Measurements from ENCODE around the gene TRIM36. TPM values are rescaled to one million over a fixed set of nuclear protein-coding genes. Genes with fewer than 3 reads are reported as not detected.

Gene TRIM36
- total RNA-seq, 1 donor from 2014 or later, result 1.3 TPM

- peaks cover 18% of the 10 kb centered on the region for H3K9me3 Mint-ChIP-seq
- no peak for DNase-seq (ENCODE audit: low spot score in 2 of 2, unreplicated experiment in 2 of 2)
- H3K4me1 Mint-ChIP-seq, result peaks cover 4% of the 10 kb centered on the region
- peaks cover 55% of the 10 kb centered on the region for H3K27me3 Mint-ChIP-seq (ENCODE audit: low read depth)
- H3K4me3 Mint-ChIP-seq, result no peak overlapping the region
- no peak for TF ChIP-seq CTCF (IDR thresholded peaks at IDR 0.05; ENCODE audit: unreplicated experiment)
- H3K27ac Mint-ChIP-seq, result no peak overlapping the region
- peaks cover 5% of the 10 kb centered on the region for H3K36me3 Mint-ChIP-seq
Observed at GRCh38 chr5:115165790-115166189, 3.9 kb downstream of the TRIM36 start.

DNA sequence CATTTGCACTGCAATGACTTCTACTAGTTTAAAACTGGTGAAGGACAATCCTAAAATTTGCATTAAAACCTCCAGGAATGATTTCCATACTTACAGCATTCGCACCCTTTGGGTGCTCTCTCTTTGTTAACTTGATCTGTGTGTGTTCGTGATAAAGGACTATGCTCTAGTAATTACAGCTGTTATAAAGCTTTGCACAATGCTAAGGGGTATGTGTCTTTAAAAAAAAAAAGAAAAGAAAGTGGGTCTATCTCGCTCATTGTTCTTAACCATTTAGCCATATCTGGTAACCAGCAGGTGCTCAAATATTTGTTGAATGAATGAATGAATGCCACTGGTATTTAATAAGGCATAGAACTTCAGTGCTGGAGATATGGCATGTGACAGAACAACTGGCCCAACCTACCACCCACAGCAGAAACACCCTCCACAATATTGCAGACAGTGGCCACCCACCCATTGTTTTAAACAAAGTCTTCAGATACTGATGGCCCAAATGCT, 8.7 kb downstream of the TRIM36 start:
- Mint-ChIP-seq H3K36me3 (no peaks in the 10 kb centered on the region), H3K9me3 (peaks cover 22% of the 10 kb centered on the region), H3K4me1 (no peaks in the 10 kb centered on the region), H3K27ac (no peak overlapping the region), H3K27me3 (ENCODE audit: low read depth) (peaks cover 35% of the 10 kb centered on the region), H3K4me3 (no peak overlapping the region)
- DNase-seq (ENCODE audit: low spot score in 2 of 2, unreplicated experiment in 2 of 2), result no peak
- no peak for TF ChIP-seq CTCF (IDR thresholded peaks at IDR 0.05; ENCODE audit: unreplicated experiment)

DNA sequence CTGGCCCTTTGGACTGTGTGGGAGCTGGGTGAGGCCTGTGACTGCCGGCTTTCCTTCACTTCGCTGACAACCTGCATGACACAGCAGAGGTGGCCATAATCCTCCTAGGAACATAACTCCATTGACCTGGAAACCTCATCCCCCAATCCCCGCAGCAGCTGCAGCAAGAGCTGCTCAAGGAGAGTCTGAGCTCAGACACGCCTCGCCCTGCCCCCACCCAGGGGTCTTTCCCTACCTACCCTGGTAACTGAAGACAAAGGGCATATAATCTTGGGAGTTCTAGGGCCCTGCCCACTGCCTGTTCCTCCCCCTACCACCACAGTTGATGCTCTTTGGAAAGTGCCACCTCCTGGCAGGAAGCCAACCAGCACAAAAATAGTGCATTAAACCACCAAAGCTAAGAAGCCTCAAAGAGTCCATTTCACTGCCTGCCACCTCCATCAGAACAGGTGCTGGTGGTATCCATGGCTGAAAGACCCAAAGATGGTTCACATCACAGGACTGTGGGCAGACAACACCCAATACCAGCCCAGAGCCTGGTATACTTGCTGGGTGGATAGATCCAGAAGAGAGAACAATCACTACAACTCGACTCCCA, 18.4 kb downstream of the TRIM36 start:
- Mint-ChIP-seq H3K4me1 (no peaks in the 10 kb centered on the region), H3K36me3 (peaks cover 5% of the 10 kb centered on the region), H3K27me3 (ENCODE audit: low read depth) (no peaks in the 10 kb centered on the region), H3K4me3 (no peak overlapping the region), H3K27ac (no peak overlapping the region), H3K9me3 (peaks cover 34% of the 10 kb centered on the region)
- DNase-seq (ENCODE audit: low spot score in 2 of 2, unreplicated experiment in 2 of 2), result no peak
- no peak for TF ChIP-seq CTCF (IDR thresholded peaks at IDR 0.05; ENCODE audit: unreplicated experiment)

DNA sequence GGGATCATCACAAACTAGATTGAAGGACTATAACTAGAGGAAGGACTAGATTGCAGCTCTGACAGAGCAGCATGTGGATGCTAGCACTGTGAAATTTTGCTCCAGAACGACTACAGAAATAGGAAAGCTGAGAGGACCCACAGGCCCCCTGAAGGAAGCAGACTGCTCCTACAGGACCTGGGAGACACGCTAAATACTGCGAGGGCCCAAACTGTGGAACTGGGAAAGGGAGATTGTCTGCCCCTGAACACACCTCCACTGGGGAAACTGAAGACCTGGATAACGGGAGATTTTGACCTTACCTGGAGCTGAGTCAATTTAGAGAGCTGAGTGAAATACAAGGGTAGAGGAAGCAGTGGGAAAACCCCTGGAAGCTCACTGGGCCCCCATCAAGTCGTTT, 19.2 kb downstream of the TRIM36 start:
- no peak overlapping the region for H3K27ac Mint-ChIP-seq
- peaks cover 5% of the 10 kb centered on the region for H3K36me3 Mint-ChIP-seq
- DNase-seq (ENCODE audit: low spot score in 2 of 2, unreplicated experiment in 2 of 2), result no peak
- no peak overlapping the region for H3K4me3 Mint-ChIP-seq
- H3K27me3 Mint-ChIP-seq (ENCODE audit: low read depth), result no peaks in the 10 kb centered on the region
- no peaks in the 10 kb centered on the region for H3K4me1 Mint-ChIP-seq
- H3K9me3 Mint-ChIP-seq, result peaks cover 26% of the 10 kb centered on the region
- TF ChIP-seq CTCF (IDR thresholded peaks at IDR 0.05; ENCODE audit: unreplicated experiment), result no peak

GRCh38 chr5:115147052-115147451, 22.7 kb downstream of the TRIM36 start:
- peaks cover 4% of the 10 kb centered on the region for H3K9me3 Mint-ChIP-seq
- H3K4me3 Mint-ChIP-seq, result no peak overlapping the region
- H3K36me3 Mint-ChIP-seq, result peaks cover under 1% of the 10 kb centered on the region
- no peaks in the 10 kb centered on the region for H3K27me3 Mint-ChIP-seq (ENCODE audit: low read depth)
- no peak for DNase-seq (ENCODE audit: low spot score in 2 of 2, unreplicated experiment in 2 of 2)
- no peaks in the 10 kb centered on the region for H3K4me1 Mint-ChIP-seq
- TF ChIP-seq CTCF (IDR thresholded peaks at IDR 0.05; ENCODE audit: unreplicated experiment), result no peak
- no peak overlapping the region for H3K27ac Mint-ChIP-seq

All from mesothelial cell of epicardium (in vitro differentiated cells).